Measurements from ENCODE around the gene FASN.

The FASN gene

DNA sequence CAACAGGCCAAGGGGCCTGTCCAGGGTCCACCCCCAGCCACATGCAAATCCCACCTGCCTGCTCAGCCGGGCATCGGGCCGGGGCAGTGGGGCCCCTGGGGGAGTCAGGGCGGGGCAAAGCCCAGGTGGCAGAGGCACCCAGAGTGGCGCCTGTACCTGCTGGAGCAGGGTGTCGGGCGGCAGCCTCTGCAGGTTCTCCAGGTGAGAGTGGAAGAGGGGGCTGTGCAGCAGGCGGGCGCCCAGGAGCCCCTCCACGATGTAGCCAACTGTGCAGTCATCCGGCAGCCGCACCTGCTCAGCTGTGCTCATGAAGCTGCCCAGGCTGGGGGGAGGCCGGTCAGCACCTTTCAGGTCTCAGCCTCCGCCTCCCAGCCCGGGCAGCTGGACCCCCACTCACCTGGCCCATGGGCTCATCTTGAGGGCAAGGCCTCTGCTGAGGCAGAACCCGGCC lies 48.5 kb downstream of the FASN start:
- Histone ChIP-seq H3K4me1 (ENCODE audit: control insufficient read depth, insufficient read depth, low read depth, low read length) (peaks cover 34% of the 10 kb centered on the region), H3K23ac (ENCODE audit: low read length in 2 of 2) (no peak overlapping the region), H3K18ac (ENCODE audit: low read depth in 1 of 2, low read length in 2 of 2) (no peak overlapping the region), H3K36me3 (ENCODE audit: control insufficient read depth in 1 of 2, insufficient read depth in 2 of 2, low read depth in 1 of 2, low read length in 2 of 2) (peaks cover 49 to 66% of the 10 kb centered on the region in 2 experiments), H2BK5ac (ENCODE audit: low read depth, low read length, poor library complexity, severe bottlenecking) (no peak overlapping the region), H4K8ac (ENCODE audit: low read length) (no peak overlapping the region), H2BK120ac (ENCODE audit: low read depth, low read length) (no peak overlapping the region), H3K27me3 (ENCODE audit: control insufficient read depth in 1 of 2, insufficient read depth in 1 of 2, low read length in 2 of 2) (no peaks in the 10 kb centered on the region), H3K4me3 (ENCODE audit: insufficient read depth in 1 of 2, low read depth in 1 of 2, low read length in 2 of 2) (no peak overlapping the region), H2AK5ac (ENCODE audit: low read length, severe bottlenecking) (no peak overlapping the region), H3K4me2 (ENCODE audit: low read length, poor library complexity, severe bottlenecking) (no peak overlapping the region), H2BK15ac (ENCODE audit: low read depth, poor library complexity, severe bottlenecking) (no peak overlapping the region), H2AFZ (ENCODE audit: low read depth, low read length) (no peak overlapping the region), H4K91ac (ENCODE audit: low read length) (no peak overlapping the region), H3K9ac (ENCODE audit: low read length) (no peak overlapping the region), H3K14ac (ENCODE audit: low read length in 2 of 2) (no peak overlapping the region), H3K79me1 (replicated peaks; ENCODE audit: low read length, poor library complexity, severe bottlenecking) (peaks cover 36% of the 10 kb centered on the region), H2BK12ac (ENCODE audit: low read length in 2 of 2) (no peak overlapping the region), H3K9me3 (ENCODE audit: control insufficient read depth, low read length) (no peaks in the 10 kb centered on the region), H3K27ac (ENCODE audit: low read length, poor library complexity, severe bottlenecking) (no peak overlapping the region), H3K4ac (ENCODE audit: low read depth in 1 of 2, low read length in 2 of 2) (no peak overlapping the region)
- WGBS = 98% methylated on average over 13 of the region's 16 CpGs
- no peak for DNase-seq

DNA sequence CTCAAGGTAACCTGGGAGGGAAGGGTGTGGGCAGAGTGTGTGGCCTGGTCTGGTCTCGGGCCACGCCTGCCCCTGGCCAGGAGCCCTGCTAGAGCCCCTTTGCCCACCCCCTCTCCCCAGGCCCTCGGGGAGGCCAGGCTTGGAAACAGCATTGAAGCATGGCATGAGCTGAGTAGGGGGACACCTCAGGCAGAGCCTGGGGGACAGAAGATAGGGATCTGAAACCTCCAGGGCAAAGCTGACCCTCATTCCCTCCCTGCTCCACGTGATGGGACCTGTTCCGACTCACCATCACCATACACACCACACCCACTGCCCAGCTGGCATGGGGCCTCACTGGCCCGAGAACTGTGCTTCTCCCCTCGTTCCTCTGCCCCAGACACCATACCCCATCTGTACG lies 48.9 kb downstream of the FASN start:
- Histone ChIP-seq H3K27ac (ENCODE audit: low read length, poor library complexity, severe bottlenecking) (no peak overlapping the region), H3K4me3 (ENCODE audit: insufficient read depth in 1 of 2, low read depth in 1 of 2, low read length in 2 of 2) (no peak overlapping the region), H2AK5ac (ENCODE audit: low read length, severe bottlenecking) (no peak overlapping the region), H2BK12ac (ENCODE audit: low read length in 2 of 2) (no peak overlapping the region), H3K14ac (ENCODE audit: low read length in 2 of 2) (no peak overlapping the region), H3K4me2 (ENCODE audit: low read length, poor library complexity, severe bottlenecking) (no peak overlapping the region), H3K4me1 (ENCODE audit: control insufficient read depth, insufficient read depth, low read depth, low read length) (peaks cover 34% of the 10 kb centered on the region), H3K23ac (ENCODE audit: low read length in 2 of 2) (no peak overlapping the region), H2BK120ac (ENCODE audit: low read depth, low read length) (no peak overlapping the region), H3K9me3 (ENCODE audit: control insufficient read depth, low read length) (no peaks in the 10 kb centered on the region), H4K91ac (ENCODE audit: low read length) (no peak overlapping the region), H3K18ac (ENCODE audit: low read depth in 1 of 2, low read length in 2 of 2) (no peak overlapping the region), H2BK15ac (ENCODE audit: low read depth, poor library complexity, severe bottlenecking) (no peak overlapping the region), H3K4ac (ENCODE audit: low read depth in 1 of 2, low read length in 2 of 2) (no peak overlapping the region), H3K79me1 (replicated peaks; ENCODE audit: low read length, poor library complexity, severe bottlenecking) (peaks cover 32% of the 10 kb centered on the region), H3K27me3 (ENCODE audit: control insufficient read depth in 1 of 2, insufficient read depth in 1 of 2, low read length in 2 of 2) (no peaks in the 10 kb centered on the region), H4K8ac (ENCODE audit: low read length) (no peak overlapping the region), H2AFZ (ENCODE audit: low read depth, low read length) (no peak overlapping the region), H3K36me3 (ENCODE audit: control insufficient read depth in 1 of 2, insufficient read depth in 2 of 2, low read depth in 1 of 2, low read length in 2 of 2) (peaks cover 45 to 61% of the 10 kb centered on the region in 2 experiments), H2BK5ac (ENCODE audit: low read depth, low read length, poor library complexity, severe bottlenecking) (no peak overlapping the region), H3K9ac (ENCODE audit: low read length) (no peak overlapping the region)
- 92% methylated on average over 7 of the region's 8 CpGs for WGBS
- DNase-seq = no peak

DNA sequence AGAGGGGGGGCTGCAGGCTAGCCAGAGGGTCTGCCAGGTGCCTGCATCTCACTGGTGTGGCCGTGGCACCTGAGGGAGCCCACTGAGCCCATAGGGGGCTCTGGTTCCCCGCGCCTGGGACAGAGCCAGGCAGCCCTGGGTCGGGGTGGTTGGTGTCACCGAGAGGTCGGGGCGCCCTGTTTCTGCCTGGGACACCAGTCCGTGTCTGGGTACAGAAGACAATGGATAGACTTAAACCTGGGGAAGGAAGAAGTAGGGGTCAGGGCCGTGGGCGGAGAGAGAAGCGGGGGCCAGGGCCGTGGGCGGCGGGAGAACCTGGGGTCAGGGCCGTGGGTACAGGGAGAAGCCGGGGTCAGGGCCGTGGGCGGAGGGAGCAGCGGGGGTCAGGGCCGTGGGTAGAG lies 49.5 kb downstream of the FASN start:
- no peak overlapping the region for H3K9ac ChIP-seq (ENCODE audit: low read length)
- no peaks in the 10 kb centered on the region for H3K9me3 ChIP-seq (ENCODE audit: control insufficient read depth, low read length)
- no peak overlapping the region for H3K4ac ChIP-seq (ENCODE audit: low read depth in 1 of 2, low read length in 2 of 2)
- H2BK12ac ChIP-seq (ENCODE audit: low read length in 2 of 2) = no peak overlapping the region
- DNase-seq = no peak
- H3K14ac ChIP-seq (ENCODE audit: low read length in 2 of 2) = no peak overlapping the region
- no peak overlapping the region for H4K8ac ChIP-seq (ENCODE audit: low read length)
- no peak overlapping the region for H2AFZ ChIP-seq (ENCODE audit: low read depth, low read length)
- no peak overlapping the region for H3K23ac ChIP-seq (ENCODE audit: low read length in 2 of 2)
- H3K27me3 ChIP-seq (ENCODE audit: control insufficient read depth in 1 of 2, insufficient read depth in 1 of 2, low read length in 2 of 2) = no peaks in the 10 kb centered on the region
- H4K91ac ChIP-seq (ENCODE audit: low read length) = no peak overlapping the region
- no peak overlapping the region for H3K27ac ChIP-seq (ENCODE audit: low read length, poor library complexity, severe bottlenecking)
- no peak overlapping the region for H2AK5ac ChIP-seq (ENCODE audit: low read length, severe bottlenecking)
- 94% methylated on average over 20 of the region's 20 CpGs for WGBS
- H2BK5ac ChIP-seq (ENCODE audit: low read depth, low read length, poor library complexity, severe bottlenecking) = no peak overlapping the region
- H3K4me2 ChIP-seq (ENCODE audit: low read length, poor library complexity, severe bottlenecking) = no peak overlapping the region
- peaks cover 40 to 56% of the 10 kb centered on the region in 2 experiments for H3K36me3 ChIP-seq (ENCODE audit: control insufficient read depth in 1 of 2, insufficient read depth in 2 of 2, low read depth in 1 of 2, low read length in 2 of 2)
- H2BK120ac ChIP-seq (ENCODE audit: low read depth, low read length) = no peak overlapping the region
- no peak overlapping the region for H3K18ac ChIP-seq (ENCODE audit: low read depth in 1 of 2, low read length in 2 of 2)
- H2BK15ac ChIP-seq (ENCODE audit: low read depth, poor library complexity, severe bottlenecking) = no peak overlapping the region
- H3K4me1 ChIP-seq (ENCODE audit: control insufficient read depth, insufficient read depth, low read depth, low read length) = peaks cover 30% of the 10 kb centered on the region
- H3K79me1 ChIP-seq (replicated peaks; ENCODE audit: low read length, poor library complexity, severe bottlenecking) = peaks cover 29% of the 10 kb centered on the region
- H3K4me3 ChIP-seq (ENCODE audit: insufficient read depth in 1 of 2, low read depth in 1 of 2, low read length in 2 of 2) = no peak overlapping the region

DNA sequence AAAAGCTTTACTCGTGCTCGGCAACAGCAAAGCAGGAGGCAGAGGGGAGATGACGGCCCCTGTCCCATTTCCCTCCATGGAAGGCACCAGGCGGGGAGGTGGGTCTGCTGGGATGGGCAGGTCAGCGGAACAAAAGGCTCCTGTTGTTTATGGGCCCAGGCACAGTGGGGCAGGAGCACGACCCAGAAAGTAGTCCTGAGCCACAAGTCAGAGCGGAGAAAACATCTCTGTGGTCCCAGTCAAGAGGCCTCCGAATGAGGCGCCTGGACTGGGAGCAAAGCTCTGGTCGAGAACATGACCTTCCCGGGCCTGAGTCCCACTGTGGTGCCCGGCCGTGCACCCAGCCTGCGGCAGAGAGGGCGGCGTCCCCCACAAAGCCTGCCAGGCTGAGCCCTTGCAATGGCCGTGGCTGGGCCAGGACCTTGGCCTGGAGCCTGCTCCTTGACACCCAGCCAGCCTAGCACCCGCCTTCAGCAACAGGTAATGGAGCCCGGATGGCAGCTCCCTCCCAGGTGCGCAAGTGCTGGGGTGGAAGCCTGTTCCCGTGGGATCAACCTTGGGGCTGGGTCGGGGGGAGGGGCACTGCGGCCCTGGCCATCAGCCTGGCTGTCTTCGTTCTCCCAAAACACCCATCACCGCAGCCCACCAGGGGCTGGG lies 50.0 kb downstream of the FASN start:
- H3K79me1 ChIP-seq (replicated peaks; ENCODE audit: low read length, poor library complexity, severe bottlenecking) = peaks cover 23% of the 10 kb centered on the region
- H3K4me3 ChIP-seq (ENCODE audit: insufficient read depth in 1 of 2, low read depth in 1 of 2, low read length in 2 of 2) = no peak overlapping the region
- no peaks in the 10 kb centered on the region for H3K27me3 ChIP-seq (ENCODE audit: control insufficient read depth in 1 of 2, insufficient read depth in 1 of 2, low read length in 2 of 2)
- no peak overlapping the region for H2BK12ac ChIP-seq (ENCODE audit: low read length in 2 of 2)
- no peak overlapping the region for H3K14ac ChIP-seq (ENCODE audit: low read length in 2 of 2)
- no peak overlapping the region for H2AFZ ChIP-seq (ENCODE audit: low read depth, low read length)
- H2BK15ac ChIP-seq (ENCODE audit: low read depth, poor library complexity, severe bottlenecking) = no peak overlapping the region
- H3K36me3 ChIP-seq (ENCODE audit: control insufficient read depth in 1 of 2, insufficient read depth in 2 of 2, low read depth in 1 of 2, low read length in 2 of 2) = peaks cover 36 to 51% of the 10 kb centered on the region in 2 experiments
- no peak overlapping the region for H3K4me2 ChIP-seq (ENCODE audit: low read length, poor library complexity, severe bottlenecking)
- no peak overlapping the region for H3K27ac ChIP-seq (ENCODE audit: low read length, poor library complexity, severe bottlenecking)
- H3K4me1 ChIP-seq (ENCODE audit: control insufficient read depth, insufficient read depth, low read depth, low read length) = peaks cover 25% of the 10 kb centered on the region
- 97% methylated on average over 25 of the region's 25 CpGs for WGBS
- no peaks in the 10 kb centered on the region for H3K9me3 ChIP-seq (ENCODE audit: control insufficient read depth, low read length)
- no peak overlapping the region for H3K23ac ChIP-seq (ENCODE audit: low read length in 2 of 2)
- H3K9ac ChIP-seq (ENCODE audit: low read length) = no peak overlapping the region
- H4K8ac ChIP-seq (ENCODE audit: low read length) = no peak overlapping the region
- H2BK5ac ChIP-seq (ENCODE audit: low read depth, low read length, poor library complexity, severe bottlenecking) = no peak overlapping the region
- H3K18ac ChIP-seq (ENCODE audit: low read depth in 1 of 2, low read length in 2 of 2) = no peak overlapping the region
- no peak overlapping the region for H2BK120ac ChIP-seq (ENCODE audit: low read depth, low read length)
- no peak overlapping the region for H4K91ac ChIP-seq (ENCODE audit: low read length)
- DNase-seq = no peak
- H3K4ac ChIP-seq (ENCODE audit: low read depth in 1 of 2, low read length in 2 of 2) = no peak overlapping the region
- no peak overlapping the region for H2AK5ac ChIP-seq (ENCODE audit: low read length, severe bottlenecking)

Measured in mesenchymal stem cell (in vitro differentiated cells and primary cell).